HEK293T (cell line): ENCODE measurements around the gene BDH1.

Experiments
- CTCF ChIA-PET: fragments of 350-600 bp; formaldehyde crosslinking; extraction: SDS; loops from one replicate; lab custom pipeline; 2021; ENCODE audit warnings: antibody characterized with exemption, inconsistent platforms; lab: Yijun Ruan, JAX
- POLR2A ChIA-PET: fragments of 350-600 bp; formaldehyde crosslinking; extraction: SDS; loops from one replicate; lab custom pipeline; 2020; ENCODE audit warnings: antibody characterized with exemption, inconsistent platforms; lab: Yijun Ruan, JAX
- DNase-seq: peaks from one replicate; pipeline ENCODE4 v3.0.0; 2012; ENCODE audit warnings: mixed read lengths; ENCODE audit errors: extremely low spot score
- ARNT ChIP-seq: fragments of 450-650 bp; IDR thresholded peaks from 2 replicates; pipeline ENCODE4 v1.6.1; 2017; ENCODE audit warnings: mild to moderate bottlenecking
- BHLHE40 ChIP-seq: fragments of 450-650 bp; IDR thresholded peaks from 2 replicates; pipeline ENCODE4 v1.6.1; 2016; ENCODE audit warnings: mild to moderate bottlenecking, moderate library complexity, borderline replicate concordance
- CTBP1 ChIP-seq: fragments of 450-650 bp; IDR thresholded peaks from 2 replicates; pipeline ENCODE4 v1.6.1; 2016; ENCODE audit warnings: borderline replicate concordance
- ELF4 ChIP-seq: fragments of 450-650 bp; IDR thresholded peaks from 2 replicates; pipeline ENCODE4 v1.6.1; 2017; ENCODE audit warnings: antibody characterized with exemption
- FOXA1 ChIP-seq: fragments of 450-650 bp; IDR thresholded peaks from 2 replicates; pipeline ENCODE4 v1.6.1; 2016; ENCODE audit warnings: mild to moderate bottlenecking
- FOXK2 ChIP-seq: fragments of 450-650 bp; IDR thresholded peaks from 2 replicates; pipeline ENCODE4 v1.6.1; 2016; ENCODE audit warnings: mild to moderate bottlenecking
- FOXM1 ChIP-seq: fragments of 450-650 bp; IDR thresholded peaks from 2 replicates; pipeline ENCODE4 v1.6.1; 2017; ENCODE audit warnings: mild to moderate bottlenecking, borderline replicate concordance
- HDGF ChIP-seq: fragments of 450-650 bp; IDR thresholded peaks from 2 replicates; pipeline ENCODE4 v1.6.1; 2017; ENCODE audit warnings: antibody characterized with exemption, borderline replicate concordance
- L3MBTL2 ChIP-seq: fragments of 450-650 bp; conservative IDR thresholded peaks from 2 replicates; pipeline ENCODE4 v1.6.1; 2016; ENCODE audit warnings: mild to moderate bottlenecking
- LEF1 ChIP-seq: fragments of 450-650 bp; IDR thresholded peaks from 2 replicates; pipeline ENCODE4 v1.6.1; 2017; ENCODE audit warnings: mild to moderate bottlenecking, borderline replicate concordance
- NFRKB ChIP-seq: fragments of 450-650 bp; IDR thresholded peaks from 2 replicates; pipeline ENCODE4 v1.6.1; 2016; ENCODE audit warnings: mild to moderate bottlenecking, moderate library complexity
- SP1 ChIP-seq: fragments of 450-650 bp; IDR thresholded peaks from 2 replicates; pipeline ENCODE4 v1.6.1; 2017
- SUZ12 ChIP-seq: fragments of 450-650 bp; IDR thresholded peaks from 2 replicates; pipeline ENCODE4 v1.6.1; 2016; ENCODE audit warnings: mild to moderate bottlenecking
- TARDBP ChIP-seq: fragments of 450-650 bp; IDR thresholded peaks from 2 replicates; pipeline ENCODE4 v1.6.1; 2016
- ZNF384 ChIP-seq: fragments of 450-650 bp; IDR thresholded peaks from 2 replicates; pipeline ENCODE4 v1.6.1; 2016
- TF ChIP-seq, protein P1 (sequence below): fragments of 450-650 bp; IDR thresholded peaks from 2 replicates; pipeline ENCODE4 v1.6.1; 2016

The BDH1 gene

DNA sequence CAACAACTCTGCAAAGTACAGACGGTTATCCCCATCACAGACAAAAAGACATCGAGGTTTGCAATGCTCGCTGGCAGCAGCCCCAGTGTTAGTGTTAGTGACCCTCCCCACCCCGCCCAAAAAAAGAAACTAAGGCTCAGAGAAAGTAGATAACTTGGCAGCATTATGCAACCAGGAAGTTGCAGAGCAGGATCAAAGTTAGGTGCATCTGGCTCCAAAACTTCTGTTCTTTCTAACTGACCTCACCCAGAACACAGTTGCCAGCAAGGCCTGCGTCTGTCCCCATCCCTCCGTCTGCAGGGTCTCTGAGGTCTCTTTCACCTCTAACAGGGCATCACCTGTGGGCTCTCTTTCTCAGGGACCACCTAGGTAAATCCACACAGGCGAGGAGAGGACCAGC, 51.5 kb downstream of the BDH1 start:
- no peak for TF ChIP-seq HDGF
- CTCF ChIA-PET: no interaction called here
- no peak for DNase-seq
- POLR2A ChIA-PET: no interaction called here

DNA sequence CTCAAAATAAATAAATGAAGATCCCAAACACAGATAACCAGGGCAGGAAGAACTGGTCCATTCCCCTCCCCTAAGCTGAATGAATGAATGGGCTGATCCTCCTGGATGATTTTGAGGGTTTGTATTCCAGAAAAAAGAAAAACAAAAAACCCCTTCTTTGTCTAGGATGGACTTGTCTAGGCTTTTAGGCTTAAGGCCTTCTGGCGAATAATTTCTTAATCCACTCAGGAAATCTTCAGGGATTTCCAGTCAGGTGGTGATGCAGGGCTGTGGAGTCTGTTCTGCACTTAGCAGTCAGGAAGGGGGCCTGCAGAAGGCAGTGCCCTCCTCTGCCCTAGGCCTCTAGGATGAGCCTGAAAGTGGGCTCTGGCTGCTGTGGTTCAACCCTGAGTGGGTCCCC, 52.1 kb downstream of the BDH1 start:
- POLR2A ChIA-PET: no interaction called here
- DNase-seq: no peak
- TF ChIP-seq SP1 (no peak), TARDBP (no peak), L3MBTL2 (no peak), ELF4 (no peak), FOXK2 (no peak), NFRKB (no peak), SUZ12 (no peak), ZNF384 (no peak), LEF1 (no peak), CTBP1 (no peak), ARNT (no peak), BHLHE40 (no peak), HDGF (no peak)
- TF ChIP-seq, protein P1, sequence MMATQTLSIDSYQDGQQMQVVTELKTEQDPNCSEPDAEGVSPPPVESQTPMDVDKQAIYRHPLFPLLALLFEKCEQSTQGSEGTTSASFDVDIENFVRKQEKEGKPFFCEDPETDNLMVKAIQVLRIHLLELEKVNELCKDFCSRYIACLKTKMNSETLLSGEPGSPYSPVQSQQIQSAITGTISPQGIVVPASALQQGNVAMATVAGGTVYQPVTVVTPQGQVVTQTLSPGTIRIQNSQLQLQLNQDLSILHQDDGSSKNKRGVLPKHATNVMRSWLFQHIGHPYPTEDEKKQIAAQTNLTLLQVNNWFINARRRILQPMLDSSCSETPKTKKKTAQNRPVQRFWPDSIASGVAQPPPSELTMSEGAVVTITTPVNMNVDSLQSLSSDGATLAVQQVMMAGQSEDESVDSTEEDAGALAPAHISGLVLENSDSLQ: no peak
- CTCF ChIA-PET: no interaction called here

DNA sequence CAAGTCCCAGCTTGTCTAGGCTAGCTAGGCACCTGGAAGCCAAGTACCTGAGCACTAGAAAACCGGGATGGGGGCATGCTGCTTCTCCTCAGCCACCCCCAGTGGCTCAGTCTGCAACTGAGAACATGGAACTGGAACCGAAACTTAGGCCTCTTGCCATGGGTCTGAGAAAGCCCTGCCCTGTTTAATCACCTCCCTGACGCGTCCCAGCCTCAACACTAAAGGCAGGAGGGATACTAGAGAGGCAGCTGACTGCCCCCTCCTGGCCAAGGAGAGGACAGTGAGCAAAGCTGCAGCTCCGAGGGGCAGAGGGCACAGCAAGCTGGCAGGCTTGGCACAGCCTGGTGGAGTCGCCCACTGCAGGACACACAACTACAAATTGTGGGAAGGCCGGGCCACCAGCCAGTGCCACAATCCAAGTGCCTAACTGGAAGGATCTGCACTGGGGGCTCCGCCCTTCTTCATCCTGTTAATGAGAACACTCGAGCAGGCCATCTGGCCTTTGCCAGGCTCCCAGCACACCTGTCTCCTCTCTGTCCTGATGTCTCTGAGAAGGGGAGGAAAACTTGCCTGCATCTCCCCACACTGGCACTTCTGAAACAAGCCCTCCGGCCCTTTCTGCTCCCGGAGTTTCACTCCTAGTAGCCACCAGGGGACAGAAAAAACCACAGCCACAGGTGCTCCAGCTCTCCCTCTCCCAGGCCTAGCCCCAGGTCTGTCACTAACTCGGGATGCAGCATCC, 53.7 kb downstream of the BDH1 start:
- CTCF ChIA-PET: interaction anchor here (1.0 to 1.1 kb wide), 2 partner anchors 246 to 250 kb away, joined by 3 read pairs; no protein-coding TSS in a partner anchor
- TF ChIP-seq FOXM1 (no peak), HDGF (no peak), ELF4 (no peak), L3MBTL2 (no peak), ARNT (no peak), SP1 (no peak), LEF1 (no peak), CTBP1 (no peak), ZNF384 (no peak), SUZ12 (no peak), NFRKB (no peak), FOXK2 (no peak), TARDBP (no peak), BHLHE40 (no peak), FOXA1 (no peak)
- POLR2A ChIA-PET: no interaction called here
- DNase-seq: peak; percentile 20

DNA sequence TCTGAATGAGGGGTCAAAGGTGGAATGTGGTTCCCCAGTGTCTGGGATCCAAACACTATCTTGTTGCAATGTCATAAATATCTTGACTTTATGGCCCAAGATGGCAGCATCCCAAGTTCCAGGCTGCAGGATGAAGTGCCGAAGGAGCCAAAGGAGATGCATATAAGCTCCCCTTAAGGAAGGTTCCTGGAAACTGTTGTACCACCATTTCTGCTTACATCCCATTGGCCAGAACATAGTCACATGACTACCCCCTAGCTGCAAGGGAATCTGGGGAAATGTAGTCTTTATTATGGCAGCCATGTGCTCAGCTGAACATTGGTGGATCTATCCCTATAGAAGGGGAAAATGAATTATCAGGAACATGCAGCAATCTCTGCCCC, 54.3 kb downstream of the BDH1 start:
- ChIA-PET CTCF (no interaction called here), POLR2A (no interaction called here)
- DNase-seq: no peak
- no peak for TF ChIP-seq TARDBP
- TF ChIP-seq, protein P1: no peak
- TF ChIP-seq FOXK2: no peak
- TF ChIP-seq ELF4: no peak
- no peak for TF ChIP-seq FOXA1
- no peak; the same call in 1 of the 2 replicates for TF ChIP-seq L3MBTL2
- no peak for TF ChIP-seq NFRKB
- TF ChIP-seq FOXM1: no peak
- TF ChIP-seq CTBP1: no peak
- TF ChIP-seq SUZ12: no peak
- no peak for TF ChIP-seq SP1
- no peak for TF ChIP-seq ARNT
- TF ChIP-seq LEF1: no peak
- TF ChIP-seq BHLHE40: no peak

GRCh38 chr3:197500812-197501211, 55.0 kb downstream of the BDH1 start:
- POLR2A ChIA-PET: no interaction called here
- TF ChIP-seq SUZ12 (no peak), HDGF (no peak), BHLHE40 (no peak), CTBP1 (no peak), ARNT (no peak), ZNF384 (no peak), SP1 (no peak), L3MBTL2 (no peak), FOXK2 (no peak), ELF4 (no peak), FOXM1 (no peak), NFRKB (no peak), FOXA1 (no peak), LEF1 (no peak), TARDBP (no peak)
- TF ChIP-seq, protein P1: no peak
- no peak for DNase-seq
- CTCF ChIA-PET: no interaction called here

GRCh38 chr3:197499427-197499826, 56.3 kb downstream of the BDH1 start:
- TF ChIP-seq NFRKB (no peak), HDGF (no peak), FOXK2 (no peak), TARDBP (no peak), ARNT (no peak), L3MBTL2 (no peak), ELF4 (no peak), SP1 (no peak), LEF1 (no peak), BHLHE40 (no peak), FOXA1 (no peak), ZNF384 (no peak), SUZ12 (no peak), FOXM1 (no peak)
- TF ChIP-seq, protein P1: no peak
- CTCF ChIA-PET: no interaction called here
- POLR2A ChIA-PET: no interaction called here
- no peak for DNase-seq
